D721Med (cell line): Measurements from ENCODE around the gene PPP1R16B.

Source experiments
- DNase-seq: peaks from one replicate; pipeline ENCODE4 v3.0.0; 2011; ENCODE audit warnings: low spot score; ENCODE audit not compliant: insufficient read length
- FAIRE-seq: peaks from 2 replicates; lab custom pipeline; 2011; peaks lifted over from hg19 to GRCh38; lab: Jason Lieb, UNC
- CTCF ChIP-seq: IDR thresholded peaks from 2 replicates; pipeline ENCODE4 v1.5.1; 2012; ENCODE audit warnings: mild to moderate bottlenecking, control low read depth; ENCODE audit not compliant: insufficient read depth; ENCODE audit errors: missing control alignments

Gene PPP1R16B

GRCh38 chr20:38831995-38832620 lies 26.6 kb downstream of the PPP1R16B start:
- TF ChIP-seq CTCF: no peak
- FAIRE-seq: no peak

DNA sequence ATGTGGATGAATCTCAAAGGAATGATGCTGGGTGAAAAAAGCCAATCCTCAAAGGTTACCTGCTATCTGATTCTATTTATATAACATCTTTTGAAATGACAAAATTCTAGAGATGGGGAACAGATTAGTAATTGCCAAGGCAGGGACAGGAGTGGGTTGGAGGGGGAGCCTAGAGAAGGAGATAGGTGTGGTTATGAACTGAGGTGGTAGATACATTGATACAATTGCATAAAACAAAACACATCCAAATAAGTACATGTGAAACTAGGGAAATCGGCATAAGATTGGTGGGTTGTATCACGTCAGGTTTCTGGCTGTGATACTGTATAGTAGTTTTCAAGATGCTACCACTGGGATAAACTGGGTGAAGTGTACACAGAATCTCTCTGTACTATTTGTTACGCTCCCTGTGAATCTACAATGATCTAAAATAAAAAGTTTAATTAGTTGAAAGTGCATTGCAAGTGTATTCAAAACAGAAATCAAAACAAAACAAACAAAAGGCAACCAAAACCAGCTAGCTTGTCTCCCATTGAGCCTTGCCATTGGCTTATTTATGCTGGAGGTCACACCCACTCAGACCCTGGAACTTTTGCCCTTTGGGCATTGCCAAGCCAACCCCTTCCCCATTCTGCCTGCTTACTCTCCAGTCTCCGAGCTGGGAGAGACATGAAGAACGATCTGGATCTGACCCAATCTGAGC lies 27.8 kb downstream of the PPP1R16B start:
- FAIRE-seq (no peak), DNase-seq (no peak)
- no peak for TF ChIP-seq CTCF

More at GRCh38 chr20:38831995-38832620, 26.6 kb downstream of the PPP1R16B start:
- no peak for DNase-seq

DNA sequence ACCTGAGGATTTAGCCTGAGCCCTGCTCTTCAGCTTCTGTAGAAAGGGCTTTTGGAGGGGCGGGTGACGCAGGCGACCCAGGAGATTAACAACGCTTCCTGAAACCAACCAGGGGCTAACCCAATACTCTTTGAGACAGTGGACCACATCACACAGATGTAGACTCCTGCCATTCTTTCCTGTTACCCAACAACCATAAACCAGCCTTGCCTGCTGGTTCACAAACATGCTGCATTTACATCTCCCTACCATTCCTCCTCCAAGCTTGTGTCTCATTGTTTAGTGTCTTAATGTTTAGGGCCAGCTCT lies 28.3 kb downstream of the PPP1R16B start:
- FAIRE-seq: no peak
- no peak for TF ChIP-seq CTCF
- no peak for DNase-seq

DNA sequence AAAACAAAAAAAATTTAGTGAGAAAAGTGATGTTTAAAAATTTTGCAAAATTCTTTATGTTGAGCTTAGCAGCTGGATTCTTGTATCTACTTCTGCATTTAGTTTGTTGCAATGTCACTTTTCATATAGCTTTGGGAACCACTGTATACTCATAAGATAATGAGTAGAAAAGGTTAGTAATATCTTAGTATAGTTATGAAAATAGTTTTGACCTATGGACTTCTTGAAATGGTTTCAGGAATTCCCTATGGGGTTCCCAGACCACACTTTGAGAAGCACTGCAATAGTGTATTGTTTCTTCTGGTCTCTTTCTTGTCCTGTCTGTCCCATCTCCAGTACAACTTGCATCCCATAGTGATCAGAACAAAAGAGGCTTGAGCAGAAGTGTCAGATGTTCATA lies 29.4 kb downstream of the PPP1R16B start:
- no peak for TF ChIP-seq CTCF
- DNase-seq (no peak), FAIRE-seq (no peak)

- FAIRE-seq: no peak
- no peak for TF ChIP-seq CTCF
- no peak for DNase-seq
Observed at GRCh38 chr20:38835792-38836191, 30.3 kb downstream of the PPP1R16B start.

- FAIRE-seq: no peak
- DNase-seq: no peak
- no peak for TF ChIP-seq CTCF
Observed at GRCh38 chr20:38836991-38837390, 31.5 kb downstream of the PPP1R16B start.

- no peak for TF ChIP-seq CTCF
- DNase-seq (no peak), FAIRE-seq (no peak)
Observed at GRCh38 chr20:38838326-38838725, 32.8 kb downstream of the PPP1R16B start.
